PFSK-1 (cell line): ENCODE results near the gene GAREM2.

ENCODE experiments used
- POLR2AphosphoS5 ChIP-seq: IDR thresholded peaks from 2 replicates; pipeline ENCODE4 v1.6.1; 2012; ENCODE audit warnings: low read depth, mild to moderate bottlenecking, control low read depth, low read length, moderate library complexity
- REST ChIP-seq, 2 experiments: IDR thresholded peaks; 2 replicates each; pipeline versions ENCODE4 v1.6.1 to v1.8.0; 2011 to 2012; ENCODE audit warnings: low read depth in 2 of 2, low read length in 2 of 2, control low read depth in 1 of 2, inconsistent platforms in 1 of 2, mild to moderate bottlenecking in 1 of 2, moderate library complexity in 1 of 2; ENCODE audit not compliant: insufficient read depth in 1 of 2
- SIN3A ChIP-seq: IDR thresholded peaks from 2 replicates; pipeline ENCODE4 v1.6.1; 2012; ENCODE audit warnings: mild to moderate bottlenecking, low read length, moderate library complexity, borderline replicate concordance; ENCODE audit not compliant: insufficient read depth
- TAF1 ChIP-seq: IDR thresholded peaks from 2 replicates; pipeline ENCODE4 v1.6.1; 2012; ENCODE audit warnings: low read length, control low read depth, borderline replicate concordance; ENCODE audit not compliant: insufficient read depth

GRCh38 chr2:26197516-26197915, 24.6 kb downstream of the GAREM2 start:
- TF ChIP-seq TAF1 (no peak), POLR2AphosphoS5 (no peak), SIN3A (no peak), REST (IDR thresholded peaks at IDR 0.05; ENCODE audit: insufficient read depth in 1 of 2, low read depth in 2 of 2, low read length in 2 of 2) (no peak)
